ENCODE measurements around the gene PYGO2.

PYGO2 gene

DNA sequence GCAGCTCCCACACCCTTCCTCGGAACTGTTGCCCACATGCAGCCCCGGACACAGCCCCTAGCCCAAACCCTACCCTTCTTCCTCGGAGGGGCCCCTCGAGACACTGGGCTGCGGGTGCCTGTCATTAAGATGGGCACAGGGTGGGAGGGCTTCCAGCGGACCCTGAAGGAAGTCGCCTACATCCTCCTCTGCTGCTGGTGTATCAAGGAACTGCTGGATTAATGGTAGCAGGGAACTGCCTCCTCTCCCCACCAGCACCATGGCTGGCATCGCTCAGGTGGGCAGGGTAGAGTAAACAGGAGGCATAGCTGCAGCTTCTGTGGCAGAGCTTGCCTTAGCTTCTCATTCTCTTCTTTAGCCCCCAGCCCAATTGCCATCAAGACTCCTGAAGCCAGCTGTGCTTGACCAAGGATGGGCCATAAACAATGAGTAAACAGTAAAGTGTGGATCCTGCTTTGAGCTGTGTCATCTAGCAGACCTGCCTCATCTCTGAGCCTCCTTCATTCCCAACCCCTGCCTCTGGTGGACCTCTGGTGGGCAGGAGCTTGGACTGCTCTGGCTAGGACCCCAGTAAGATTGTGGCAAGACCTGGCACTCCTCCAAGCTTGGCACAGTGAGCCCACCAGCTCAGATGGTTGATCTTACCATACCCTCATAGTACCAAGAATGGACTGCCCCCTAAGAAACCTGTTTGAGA lies 32.1 kb upstream of the PYGO2 start, which contains the start of gene LENEP:
LENEP (plus strand) TSS at position 15 of the 697 bp plus-strand sequence; CDS start at position 37, 22 bp downstream.
- H3K23ac ChIP-seq (ENCODE audit: low read length): no peak within 1 kb of the TSS
- no peak within 1 kb of the TSS for H3K4ac ChIP-seq (ENCODE audit: low read depth, low read length)
- no peak within 1 kb of the TSS for H2BK5ac ChIP-seq (ENCODE audit: low read depth, low read length, poor library complexity)
- H3K36me3 ChIP-seq (ENCODE audit: control insufficient read depth in 1 of 2, insufficient read depth in 2 of 2, low read length in 2 of 2): peaks cover 13 to 23% of the 10 kb centered on the region in 2 experiments
- no peaks in the 10 kb centered on the region for H3K79me1 ChIP-seq (ENCODE audit: low read length)
- H2BK12ac ChIP-seq (ENCODE audit: low read length): peak within 1 kb of the TSS; percentile 16
- H2AK5ac ChIP-seq (ENCODE audit: low read length): peak within 1 kb of the TSS; percentile 23
- H3K27ac ChIP-seq (ENCODE audit: low read depth, low read length): no peak within 1 kb of the TSS
- peak within 1 kb of the TSS; percentile 9 for H4K91ac ChIP-seq (ENCODE audit: low read depth, low read length)
- H3K79me2 ChIP-seq (ENCODE audit: control insufficient read depth, insufficient read depth, low read length, poor library complexity): no peaks in the 10 kb centered on the region
- H3K4me2 ChIP-seq (ENCODE audit: low read length): no peak within 1 kb of the TSS
- no peaks in the 10 kb centered on the region for H3K27me3 ChIP-seq (ENCODE audit: insufficient read depth, low read length)
- peak within 1 kb of the TSS; percentile 12 for H3K14ac ChIP-seq (ENCODE audit: low read length)
- peaks cover 0 to under 1% of the 10 kb centered on the region in 2 experiments for H3K4me1 ChIP-seq (ENCODE audit: control insufficient read depth in 1 of 2, insufficient read depth in 2 of 2, low read length in 2 of 2)
- no peak within 1 kb of the TSS for H3K9ac ChIP-seq (ENCODE audit: low read length)
- no peak within 1 kb of the TSS for H2BK120ac ChIP-seq (ENCODE audit: insufficient read depth, low read length, poor library complexity)
- no peak within 1 kb of the TSS for H3K4me3 ChIP-seq (ENCODE audit: low read depth, low read length)
- H4K12ac ChIP-seq (ENCODE audit: low read depth, low read length): no peak within 1 kb of the TSS
- H4K8ac ChIP-seq (ENCODE audit: low read depth, low read length): no peak within 1 kb of the TSS
- no peak within 1 kb of the TSS for H2AFZ ChIP-seq (ENCODE audit: insufficient read depth, low read length, poor library complexity)
- H3K9me3 ChIP-seq (ENCODE audit: insufficient read depth, low read depth, low read length): no peaks in the 10 kb centered on the region
- no peak for DNase-seq
- no peak within 1 kb of the TSS for H3K18ac ChIP-seq (ENCODE audit: low read length)
- no CpG with 5 or more reads among the region's 8 CpGs for WGBS (ENCODE audit: extremely low coverage, insufficient coverage, insufficient read length)

DNA sequence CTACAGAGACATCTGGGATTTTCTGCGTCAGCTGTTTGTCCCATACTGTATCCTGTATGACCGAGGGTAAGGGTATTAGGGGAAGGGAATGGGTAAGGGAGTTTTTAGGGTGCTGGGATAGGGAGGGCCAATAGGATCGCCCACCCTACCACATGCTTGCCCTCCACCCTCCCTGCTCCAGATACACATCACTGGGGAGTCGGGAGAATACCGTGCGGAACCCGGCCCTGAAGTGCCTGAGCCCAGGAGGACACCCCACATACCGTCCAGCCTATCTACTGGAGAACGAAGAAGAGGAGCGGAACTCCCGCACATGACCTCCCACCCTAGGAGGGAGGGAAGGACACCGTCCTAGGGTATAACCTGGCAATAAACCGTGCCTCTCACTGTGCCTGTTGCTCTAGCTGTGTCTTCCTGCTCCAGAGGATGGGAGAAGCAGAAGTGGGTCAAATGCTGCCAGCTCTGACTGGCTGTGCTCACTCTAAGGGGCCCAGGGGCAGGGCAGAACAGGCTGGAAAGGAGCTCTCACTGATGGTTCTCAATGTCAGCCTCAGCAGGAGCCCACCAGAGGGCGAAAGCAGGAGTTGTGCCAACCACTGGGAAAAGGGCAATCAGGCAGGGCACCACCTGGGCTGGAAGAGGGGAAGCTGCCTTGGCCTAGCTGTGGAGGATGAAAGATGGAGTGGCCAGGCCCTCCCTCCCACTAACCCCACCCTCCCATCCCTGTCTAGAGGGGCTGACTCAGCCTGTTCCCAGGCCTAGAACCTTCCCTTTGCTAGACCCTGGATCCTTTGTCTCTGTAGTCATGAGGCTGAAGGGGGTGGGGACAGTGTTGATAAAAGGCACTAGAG lies 31.4 kb upstream of the PYGO2 start:
- WGBS (ENCODE audit: extremely low coverage, insufficient coverage, insufficient read length): 100% methylated on average over 1 of the region's 14 CpGs
- Histone ChIP-seq H4K8ac (ENCODE audit: low read depth, low read length) (no peak overlapping the region), H2BK120ac (ENCODE audit: insufficient read depth, low read length, poor library complexity) (no peak overlapping the region), H3K36me3 (ENCODE audit: control insufficient read depth in 1 of 2, insufficient read depth in 2 of 2, low read length in 2 of 2) (peaks cover 20 to 30% of the 10 kb centered on the region in 2 experiments), H3K14ac (ENCODE audit: low read length) (no peak overlapping the region), H3K9me3 (ENCODE audit: insufficient read depth, low read depth, low read length) (no peaks in the 10 kb centered on the region), H3K79me2 (ENCODE audit: control insufficient read depth, insufficient read depth, low read length, poor library complexity) (no peaks in the 10 kb centered on the region), H3K9ac (ENCODE audit: low read length) (no peak overlapping the region), H3K79me1 (ENCODE audit: low read length) (no peaks in the 10 kb centered on the region), H3K27me3 (ENCODE audit: insufficient read depth, low read length) (no peaks in the 10 kb centered on the region), H2BK12ac (ENCODE audit: low read length) (no peak overlapping the region), H2AK5ac (ENCODE audit: low read length) (no peak overlapping the region), H3K23ac (ENCODE audit: low read length) (no peak overlapping the region), H4K12ac (ENCODE audit: low read depth, low read length) (no peak overlapping the region), H3K18ac (ENCODE audit: low read length) (no peak overlapping the region), H2BK5ac (ENCODE audit: low read depth, low read length, poor library complexity) (no peak overlapping the region), H3K27ac (ENCODE audit: low read depth, low read length) (no peak overlapping the region), H3K4ac (ENCODE audit: low read depth, low read length) (no peak overlapping the region), H3K4me3 (ENCODE audit: low read depth, low read length) (no peak overlapping the region), H4K91ac (ENCODE audit: low read depth, low read length) (no peak overlapping the region), H2AFZ (ENCODE audit: insufficient read depth, low read length, poor library complexity) (no peak overlapping the region), H3K4me2 (ENCODE audit: low read length) (no peak overlapping the region), H3K4me1 (ENCODE audit: control insufficient read depth in 1 of 2, insufficient read depth in 2 of 2, low read length in 2 of 2) (no peaks in the 10 kb centered on the region)
- DNase-seq: no peak

DNA sequence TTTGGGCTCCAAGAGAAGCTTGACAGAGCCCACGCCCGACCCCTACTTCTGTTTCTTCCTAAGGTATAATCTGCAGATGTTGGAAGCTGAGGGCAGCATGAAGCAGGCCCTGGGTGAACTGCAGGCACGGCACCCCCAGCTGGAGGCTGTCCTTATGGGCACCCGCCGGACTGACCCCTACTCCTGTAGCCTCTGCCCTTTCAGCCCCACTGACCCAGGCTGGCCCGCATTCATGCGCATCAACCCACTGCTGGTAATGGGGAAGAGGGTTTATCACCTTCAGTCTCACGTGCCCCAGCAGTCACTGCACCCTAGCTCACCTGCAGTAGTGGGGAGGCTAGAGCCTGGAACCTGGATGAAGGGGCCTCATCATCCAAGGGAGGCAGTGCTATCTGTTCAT lies 28.7 kb upstream of the PYGO2 start:
- Histone ChIP-seq H3K27ac (ENCODE audit: low read depth, low read length) (no peak overlapping the region), H4K12ac (ENCODE audit: low read depth, low read length) (no peak overlapping the region), H2BK120ac (ENCODE audit: insufficient read depth, low read length, poor library complexity) (no peak overlapping the region), H2BK12ac (ENCODE audit: low read length) (no peak overlapping the region), H3K36me3 (ENCODE audit: control insufficient read depth in 1 of 2, insufficient read depth in 2 of 2, low read length in 2 of 2) (peaks cover 26 to 36% of the 10 kb centered on the region in 2 experiments), H3K4me2 (ENCODE audit: low read length) (no peak overlapping the region), H3K4me1 (ENCODE audit: control insufficient read depth in 1 of 2, insufficient read depth in 2 of 2, low read length in 2 of 2) (no peaks in the 10 kb centered on the region), H3K79me1 (ENCODE audit: low read length) (no peaks in the 10 kb centered on the region), H2BK5ac (ENCODE audit: low read depth, low read length, poor library complexity) (no peak overlapping the region), H3K18ac (ENCODE audit: low read length) (no peak overlapping the region), H3K9ac (ENCODE audit: low read length) (no peak overlapping the region), H3K14ac (ENCODE audit: low read length) (no peak overlapping the region), H3K79me2 (ENCODE audit: control insufficient read depth, insufficient read depth, low read length, poor library complexity) (no peaks in the 10 kb centered on the region), H3K9me3 (ENCODE audit: insufficient read depth, low read depth, low read length) (peaks cover 2% of the 10 kb centered on the region), H2AK5ac (ENCODE audit: low read length) (no peak overlapping the region), H4K91ac (ENCODE audit: low read depth, low read length) (no peak overlapping the region), H4K8ac (ENCODE audit: low read depth, low read length) (no peak overlapping the region), H3K27me3 (ENCODE audit: insufficient read depth, low read length) (no peaks in the 10 kb centered on the region), H2AFZ (ENCODE audit: insufficient read depth, low read length, poor library complexity) (no peak overlapping the region), H3K4ac (ENCODE audit: low read depth, low read length) (no peak overlapping the region), H3K23ac (ENCODE audit: low read length) (no peak overlapping the region), H3K4me3 (ENCODE audit: low read depth, low read length) (no peak overlapping the region)
- WGBS (ENCODE audit: extremely low coverage, insufficient coverage, insufficient read length): no CpG with 5 or more reads among the region's 8 CpGs
- no peak for DNase-seq

DNA sequence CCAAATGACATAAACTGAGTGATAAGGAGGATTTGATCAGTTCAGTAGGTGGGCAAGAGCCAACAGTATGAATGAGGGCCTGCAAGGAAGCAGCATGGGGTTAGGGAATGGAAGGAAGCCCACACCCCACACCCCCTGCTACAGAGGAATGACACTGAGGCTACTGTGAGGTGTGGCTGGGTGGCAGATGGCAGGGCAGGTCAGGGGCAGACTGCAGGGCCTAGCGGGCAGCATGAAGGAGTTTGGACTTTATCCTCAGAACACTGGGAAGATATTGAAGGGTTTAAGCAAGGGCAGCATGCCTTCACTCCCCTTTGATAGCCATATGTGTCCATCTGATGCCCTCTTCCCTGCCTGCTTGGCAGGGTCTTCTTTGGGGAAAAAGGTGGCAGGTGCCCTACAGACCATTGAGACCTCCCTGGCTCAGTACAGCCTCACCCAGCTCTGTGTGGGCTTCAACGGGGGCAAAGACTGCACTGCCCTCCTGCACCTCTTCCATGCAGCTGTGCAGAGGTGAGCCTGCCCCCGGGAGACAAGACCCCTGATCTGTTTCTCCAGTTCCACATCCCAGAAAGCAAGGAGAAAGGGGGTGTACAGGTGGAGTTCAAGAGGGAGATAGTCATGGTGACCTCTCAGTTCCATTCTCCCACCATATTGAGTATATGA lies 27.7 kb upstream of the PYGO2 start:
- H3K27me3 ChIP-seq (ENCODE audit: insufficient read depth, low read length): no peaks in the 10 kb centered on the region
- no peak overlapping the region for H3K27ac ChIP-seq (ENCODE audit: low read depth, low read length)
- no peak overlapping the region for H3K9ac ChIP-seq (ENCODE audit: low read length)
- H3K4me1 ChIP-seq (ENCODE audit: control insufficient read depth in 1 of 2, insufficient read depth in 2 of 2, low read length in 2 of 2): no peaks in the 10 kb centered on the region
- H3K23ac ChIP-seq (ENCODE audit: low read length): no peak overlapping the region
- no peak overlapping the region for H2BK120ac ChIP-seq (ENCODE audit: insufficient read depth, low read length, poor library complexity)
- H4K91ac ChIP-seq (ENCODE audit: low read depth, low read length): no peak overlapping the region
- H2BK5ac ChIP-seq (ENCODE audit: low read depth, low read length, poor library complexity): no peak overlapping the region
- H3K4me3 ChIP-seq (ENCODE audit: low read depth, low read length): no peak overlapping the region
- H4K12ac ChIP-seq (ENCODE audit: low read depth, low read length): no peak overlapping the region
- H3K14ac ChIP-seq (ENCODE audit: low read length): no peak overlapping the region
- H3K4me2 ChIP-seq (ENCODE audit: low read length): no peak overlapping the region
- H3K79me2 ChIP-seq (ENCODE audit: control insufficient read depth, insufficient read depth, low read length, poor library complexity): no peaks in the 10 kb centered on the region
- H3K9me3 ChIP-seq (ENCODE audit: insufficient read depth, low read depth, low read length): peaks cover 2% of the 10 kb centered on the region
- no peak for DNase-seq
- no peak overlapping the region for H3K18ac ChIP-seq (ENCODE audit: low read length)
- H2AFZ ChIP-seq (ENCODE audit: insufficient read depth, low read length, poor library complexity): no peak overlapping the region
- H3K4ac ChIP-seq (ENCODE audit: low read depth, low read length): no peak overlapping the region
- H3K36me3 ChIP-seq (ENCODE audit: control insufficient read depth in 1 of 2, insufficient read depth in 2 of 2, low read length in 2 of 2): peaks cover 26 to 36% of the 10 kb centered on the region in 2 experiments
- no CpG with 5 or more reads among the region's 3 CpGs for WGBS (ENCODE audit: extremely low coverage, insufficient coverage, insufficient read length)
- no peak overlapping the region for H4K8ac ChIP-seq (ENCODE audit: low read depth, low read length)
- H3K79me1 ChIP-seq (ENCODE audit: low read length): no peaks in the 10 kb centered on the region
- no peak overlapping the region for H2BK12ac ChIP-seq (ENCODE audit: low read length)
- no peak overlapping the region for H2AK5ac ChIP-seq (ENCODE audit: low read length)

Measured in trophoblast cell (in vitro differentiated cells and primary cell).